ENCODE data around the gene TIGD2.

The TIGD2 gene

GRCh38 chr4:89119166-89119565 lies 7.8 kb downstream of the TIGD2 start:
- Histone ChIP-seq H3F3A (ENCODE audit: insufficient read depth) (no peaks in the 10 kb centered on the region), H3K36me3 (ENCODE audit: low read length) (no peaks in the 10 kb centered on the region), H3K27me3 (ENCODE audit: low read length) (no peaks in the 10 kb centered on the region), H2AFZ (ENCODE audit: low read depth, low read length, severe bottlenecking) (no peak overlapping the region), H3K79me2 (ENCODE audit: insufficient read depth, low read length) (no peaks in the 10 kb centered on the region), H3K4me2 (ENCODE audit: low read depth, low read length, poor library complexity, severe bottlenecking) (no peak overlapping the region), H3K27ac (ENCODE audit: low read depth, low read length) (no peak overlapping the region), H3K9me3 (ENCODE audit: insufficient read depth, low read length) (no peaks in the 10 kb centered on the region), H3K9ac (ENCODE audit: low read length) (no peak overlapping the region), H3K9me2 (replicated peaks; ENCODE audit: insufficient read depth, low read length) (no peaks in the 10 kb centered on the region), H4K20me1 (ENCODE audit: low read depth, low read length) (no peaks in the 10 kb centered on the region), H3K4me3 (ENCODE audit: insufficient read depth, low read length, poor library complexity, severe bottlenecking) (no peak overlapping the region)
- TF ChIP-seq EZH2phosphoT487 (conservative IDR thresholded peaks at IDR 0.05; ENCODE audit: low read length) (no peak), CTCF (IDR thresholded peaks at IDR 0.05; ENCODE audit: insufficient read depth, low read length, poor library complexity, severe bottlenecking) (no peak)

- no peak overlapping the region for H3K4me3 ChIP-seq (ENCODE audit: insufficient read depth, low read length, poor library complexity, severe bottlenecking)
- H2AFZ ChIP-seq (ENCODE audit: low read depth, low read length, severe bottlenecking) = no peak overlapping the region
- TF ChIP-seq CTCF (IDR thresholded peaks at IDR 0.05; ENCODE audit: insufficient read depth, low read length, poor library complexity, severe bottlenecking) (no peak), EZH2phosphoT487 (conservative IDR thresholded peaks at IDR 0.05; ENCODE audit: low read length) (no peak)
- H3K9me3 ChIP-seq (ENCODE audit: insufficient read depth, low read length) = no peaks in the 10 kb centered on the region
- no peak overlapping the region for H3K27ac ChIP-seq (ENCODE audit: low read depth, low read length)
- H3K27me3 ChIP-seq (ENCODE audit: low read length) = no peaks in the 10 kb centered on the region
- H3F3A ChIP-seq (ENCODE audit: insufficient read depth) = no peaks in the 10 kb centered on the region
- no peaks in the 10 kb centered on the region for H3K9me2 ChIP-seq (replicated peaks; ENCODE audit: insufficient read depth, low read length)
- H3K36me3 ChIP-seq (ENCODE audit: low read length) = no peaks in the 10 kb centered on the region
- no peak overlapping the region for H3K9ac ChIP-seq (ENCODE audit: low read length)
- H3K79me2 ChIP-seq (ENCODE audit: insufficient read depth, low read length) = no peaks in the 10 kb centered on the region
- H4K20me1 ChIP-seq (ENCODE audit: low read depth, low read length) = no peaks in the 10 kb centered on the region
- no peak overlapping the region for H3K4me2 ChIP-seq (ENCODE audit: low read depth, low read length, poor library complexity, severe bottlenecking)
These were observed 8.5 kb downstream of the TIGD2 start for GRCh38 chr4:89119836-89120235.

GRCh38 chr4:89121387-89122068 lies 10.2 kb downstream of the TIGD2 start:
- H3K79me2 ChIP-seq (ENCODE audit: insufficient read depth, low read length) = no peaks in the 10 kb centered on the region
- H3F3A ChIP-seq (ENCODE audit: insufficient read depth) = no peaks in the 10 kb centered on the region
- no peak overlapping the region for H3K9ac ChIP-seq (ENCODE audit: low read length)
- no peak overlapping the region for H3K4me2 ChIP-seq (ENCODE audit: low read depth, low read length, poor library complexity, severe bottlenecking)
- no peaks in the 10 kb centered on the region for H3K36me3 ChIP-seq (ENCODE audit: low read length)
- H3K4me3 ChIP-seq (ENCODE audit: insufficient read depth, low read length, poor library complexity, severe bottlenecking) = no peak overlapping the region
- TF ChIP-seq CTCF (IDR thresholded peaks at IDR 0.05; ENCODE audit: insufficient read depth, low read length, poor library complexity, severe bottlenecking) (no peak), EZH2phosphoT487 (conservative IDR thresholded peaks at IDR 0.05; ENCODE audit: low read length) (no peak)
- no peaks in the 10 kb centered on the region for H3K9me2 ChIP-seq (replicated peaks; ENCODE audit: insufficient read depth, low read length)
- H2AFZ ChIP-seq (ENCODE audit: low read depth, low read length, severe bottlenecking) = no peak overlapping the region
- no peaks in the 10 kb centered on the region for H3K27me3 ChIP-seq (ENCODE audit: low read length)
- H4K20me1 ChIP-seq (ENCODE audit: low read depth, low read length) = no peaks in the 10 kb centered on the region
- H3K9me3 ChIP-seq (ENCODE audit: insufficient read depth, low read length) = no peaks in the 10 kb centered on the region
- H3K27ac ChIP-seq (ENCODE audit: low read depth, low read length) = no peak overlapping the region
